GM19452 (cell line): ENCODE measurements around the gene MAGEB17.
"Not testable (repeated sequence)": the region's sequence is repeated elsewhere in the genome, so short reads cannot be mapped to it uniquely, and the experiment has no call there.

Experiments used
- ATAC-seq: cut with Tn5 transposase; IDR thresholded peaks from one replicate; pipeline ENCODE4 v1.9.1; 2021; ENCODE audit not compliant: unreplicated experiment

MAGEB17 gene

DNA sequence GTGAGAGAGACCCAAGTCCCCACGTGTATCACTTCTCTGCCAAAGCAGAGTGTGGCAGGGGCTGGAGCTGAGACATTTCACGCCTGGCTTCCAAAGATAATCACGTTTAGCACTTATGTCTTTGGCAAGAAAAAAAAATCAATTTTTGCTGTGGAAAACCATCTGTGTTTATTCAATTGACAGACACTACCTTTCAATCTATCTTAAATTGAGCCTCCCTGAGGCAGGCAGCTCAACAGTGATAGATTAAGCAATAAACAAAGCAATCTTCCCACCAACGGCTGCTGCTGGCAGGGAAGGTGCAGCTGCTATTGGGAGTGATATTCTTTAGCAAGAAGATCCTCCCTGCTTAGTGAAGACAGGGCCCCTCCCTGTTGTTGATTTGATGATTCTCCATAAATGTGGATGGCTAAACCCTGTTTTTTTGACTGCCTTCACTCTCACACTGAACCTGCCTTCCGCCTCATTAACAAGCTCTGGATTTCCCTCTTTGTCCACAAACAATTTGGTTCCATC is 11.6 kb upstream of the MAGEB17 start:
- no peak for ATAC-seq

DNA sequence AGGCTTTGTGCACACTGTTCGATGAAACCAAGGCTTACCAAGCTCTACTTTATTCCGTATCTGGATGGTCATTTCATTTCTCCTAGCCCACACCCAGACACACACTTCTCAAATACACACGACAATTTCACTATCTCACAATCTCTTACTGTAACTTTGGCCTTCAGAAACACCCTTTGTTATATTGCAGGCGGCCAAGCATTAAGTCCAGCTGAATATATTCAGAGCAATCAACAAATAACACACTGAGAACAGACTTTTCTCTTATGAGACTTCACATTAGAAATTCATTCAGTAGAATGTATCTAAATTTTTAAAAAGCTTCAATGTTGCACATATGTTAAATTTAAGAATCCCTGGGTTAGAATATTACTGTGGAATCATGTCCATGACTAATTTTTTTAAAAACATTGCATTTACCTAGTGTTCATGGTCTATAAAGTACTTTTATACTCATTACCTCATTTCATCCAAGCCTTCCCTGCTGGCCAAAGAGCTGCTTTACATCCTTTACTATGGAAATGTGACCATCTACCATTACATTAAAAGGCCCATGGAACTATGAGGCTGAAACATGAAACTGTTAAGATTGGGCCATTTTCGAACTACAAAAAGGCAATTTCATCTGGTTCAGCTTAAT is 10.5 kb upstream of the MAGEB17 start:
- ATAC-seq, result no peak

DNA sequence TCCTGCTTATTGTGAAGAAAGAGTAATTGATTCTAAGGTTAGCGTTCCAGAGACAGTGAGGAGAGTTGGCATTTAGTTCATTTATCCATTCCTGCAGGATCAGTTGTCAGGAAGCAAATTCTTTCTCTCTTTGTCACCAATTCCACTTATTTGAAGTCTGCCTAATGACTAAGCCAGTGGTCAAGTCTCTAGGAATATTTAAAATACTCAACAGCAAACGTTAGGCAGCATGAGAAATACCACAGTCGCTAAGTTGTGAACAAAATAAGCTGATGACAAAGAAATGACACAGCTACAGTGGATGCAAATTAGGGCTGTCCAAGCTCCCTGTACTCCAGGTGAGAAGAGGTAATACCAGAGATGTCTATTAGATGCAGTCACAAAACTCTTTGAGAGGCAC is 6.6 kb upstream of the MAGEB17 start:
- ATAC-seq, result no peak

DNA sequence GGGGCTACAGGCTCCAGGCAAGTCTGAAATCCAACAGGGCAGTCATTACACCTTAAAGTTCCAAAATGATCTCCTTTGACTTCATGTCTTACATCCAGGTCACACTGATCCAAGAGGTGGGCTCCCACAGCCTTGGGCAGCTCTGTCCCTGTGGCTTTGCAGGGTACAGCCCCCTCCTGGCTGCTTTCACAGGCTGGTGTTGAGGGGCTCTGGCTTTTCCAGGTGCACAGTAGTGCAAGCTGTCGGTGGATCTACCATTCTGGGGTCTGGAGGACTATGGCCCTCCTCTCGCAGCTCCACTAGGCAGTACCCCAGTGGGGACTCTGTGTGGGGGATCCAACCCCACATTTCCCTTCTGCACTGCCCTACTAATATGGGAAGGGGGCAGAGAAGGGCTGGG is 6.1 kb upstream of the MAGEB17 start:
- not testable (repeated sequence) for ATAC-seq

DNA sequence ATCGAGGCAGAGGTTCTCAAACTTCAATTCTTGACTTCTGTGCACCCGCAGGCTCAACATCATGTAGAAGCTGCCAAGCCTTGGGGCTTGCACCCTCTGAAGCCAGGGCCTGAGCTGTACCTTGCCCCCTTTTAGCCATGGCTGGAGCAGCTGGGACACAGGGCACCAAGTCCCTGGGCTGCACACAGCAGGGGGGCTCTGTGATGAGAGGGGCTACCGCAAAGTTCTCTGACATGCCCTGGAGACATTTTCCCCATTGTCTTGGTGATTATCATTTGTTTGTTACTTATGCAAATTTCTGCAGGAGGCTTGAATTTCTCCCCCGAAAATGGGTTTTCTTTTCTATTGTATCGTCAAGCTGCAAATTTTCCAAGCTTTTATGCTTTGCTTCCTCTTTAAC is 4.9 kb upstream of the MAGEB17 start:
- ATAC-seq, result no peak

DNA sequence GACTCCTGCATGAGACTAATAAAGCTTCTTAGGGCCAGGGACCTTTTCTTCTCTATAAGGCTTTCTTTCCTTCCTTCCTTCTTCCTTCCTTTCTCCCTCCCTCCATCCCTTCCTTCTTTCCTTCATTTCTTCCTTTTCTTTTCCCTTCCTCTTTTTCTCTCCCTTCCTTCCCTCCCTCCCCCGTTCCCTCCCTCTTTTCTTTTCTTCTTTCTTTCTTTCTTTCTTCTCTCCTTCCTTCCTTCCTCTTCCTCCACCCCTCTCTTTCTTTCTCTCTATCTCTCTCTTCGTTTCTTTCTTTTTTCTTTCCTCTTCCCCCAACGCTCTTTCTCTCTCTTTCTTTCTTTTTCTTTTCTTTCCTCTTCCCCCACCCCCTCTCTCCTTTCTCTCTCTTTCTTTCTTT is 2.5 kb upstream of the MAGEB17 start:
- no peak for ATAC-seq

DNA sequence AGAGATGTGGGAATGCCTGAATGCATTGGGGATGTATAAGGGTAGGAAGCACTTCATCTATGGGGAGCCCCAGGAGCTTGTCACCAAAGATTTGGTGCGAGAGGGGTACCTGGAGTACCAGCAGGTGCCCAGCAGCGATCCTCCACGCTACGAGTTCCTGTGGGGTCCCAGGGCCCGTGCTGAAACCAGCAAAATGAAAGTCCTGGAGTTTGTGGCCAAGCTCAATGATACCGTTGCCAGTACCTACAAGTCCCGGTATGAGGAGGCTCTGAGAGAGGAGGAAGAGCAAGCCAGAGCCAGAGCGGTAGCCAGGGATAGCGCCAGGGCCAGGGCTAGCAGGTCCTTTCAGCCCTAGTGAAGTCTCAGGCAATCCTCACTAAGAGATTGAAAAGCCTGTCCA is 3.8 kb downstream of the MAGEB17 start:
- ATAC-seq, result no peak

- ATAC-seq, result no peak
Measured at GRCh38 chrX:16171944-16172343, 4.7 kb downstream of the MAGEB17 start.

DNA sequence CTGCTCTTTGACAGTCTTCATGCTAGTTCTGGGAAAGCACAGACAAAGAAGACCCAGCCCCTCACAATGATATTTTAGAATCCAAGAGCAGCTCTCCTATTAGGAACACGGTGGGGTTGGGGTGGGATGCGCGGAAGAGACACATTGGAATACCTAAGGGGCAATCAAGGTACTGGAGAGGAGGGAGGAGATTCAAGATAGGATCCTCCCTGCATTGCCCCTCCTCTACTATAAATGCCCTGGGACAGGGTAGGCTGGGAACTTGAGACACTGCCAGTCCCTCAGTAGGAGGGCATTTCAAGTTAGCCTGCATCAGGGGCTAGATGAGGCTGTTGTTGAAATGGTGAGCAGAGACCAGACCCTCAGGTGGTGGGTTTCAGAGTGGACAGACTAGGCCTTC is 5.1 kb downstream of the MAGEB17 start:
- no peak for ATAC-seq

DNA sequence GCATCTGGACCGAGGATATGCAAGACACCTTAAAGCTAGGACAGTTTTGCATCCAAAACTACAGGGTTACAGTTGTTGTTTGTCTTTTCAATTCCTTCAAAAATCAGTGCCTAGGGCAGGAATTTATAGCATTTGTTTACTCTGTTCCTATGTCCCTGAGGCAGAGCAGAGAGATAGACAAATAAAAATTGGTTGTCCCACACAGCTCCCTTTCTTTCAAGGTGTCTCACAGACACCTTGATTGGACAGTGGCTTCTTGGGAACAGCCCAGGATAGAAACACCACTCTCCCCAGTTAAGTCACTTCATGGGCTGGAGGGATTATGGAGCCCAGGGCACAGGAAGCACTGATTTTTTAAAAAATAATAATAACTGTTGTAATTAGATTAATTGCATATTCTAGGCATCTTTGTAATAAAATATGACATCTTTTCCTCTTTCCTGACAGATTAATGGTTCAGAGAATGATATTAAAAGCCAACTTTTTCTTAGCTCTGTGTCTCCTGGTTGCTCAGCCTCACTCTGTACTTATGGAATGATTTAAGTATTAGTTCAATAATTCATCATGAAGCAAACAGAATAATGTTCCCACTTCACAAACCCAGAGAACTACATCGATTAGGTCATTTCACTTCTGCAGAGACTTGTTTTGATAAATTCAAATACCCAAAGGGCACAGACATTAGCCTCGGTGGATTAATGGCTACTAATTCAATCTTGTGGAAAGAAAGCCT is 8.2 kb downstream of the MAGEB17 start:
- ATAC-seq, result no peak

GRCh38 chrX:16177260-16177659 is 10.0 kb downstream of the MAGEB17 start:
- no peak for ATAC-seq

DNA sequence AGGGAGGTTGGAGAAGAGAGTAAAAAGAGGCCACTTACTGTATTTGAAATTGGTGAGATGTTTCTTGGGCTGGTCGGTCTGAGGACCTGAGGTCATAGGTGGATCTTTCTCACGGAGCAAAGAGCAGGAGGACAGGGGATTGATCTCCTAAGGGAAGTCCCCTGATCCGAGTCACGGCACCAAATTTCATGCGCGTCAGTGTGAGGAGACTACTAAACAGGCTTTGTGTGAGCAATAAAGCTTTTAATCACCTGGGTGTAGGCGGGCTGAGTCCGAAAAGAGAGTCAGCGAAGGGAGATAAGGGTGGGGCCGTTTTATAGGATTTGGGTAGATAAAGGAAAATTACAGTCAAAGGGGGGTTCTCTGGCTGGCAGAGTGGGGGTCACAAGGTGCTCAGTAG is 16.6 kb downstream of the MAGEB17 start:
- not testable (repeated sequence) for ATAC-seq

DNA sequence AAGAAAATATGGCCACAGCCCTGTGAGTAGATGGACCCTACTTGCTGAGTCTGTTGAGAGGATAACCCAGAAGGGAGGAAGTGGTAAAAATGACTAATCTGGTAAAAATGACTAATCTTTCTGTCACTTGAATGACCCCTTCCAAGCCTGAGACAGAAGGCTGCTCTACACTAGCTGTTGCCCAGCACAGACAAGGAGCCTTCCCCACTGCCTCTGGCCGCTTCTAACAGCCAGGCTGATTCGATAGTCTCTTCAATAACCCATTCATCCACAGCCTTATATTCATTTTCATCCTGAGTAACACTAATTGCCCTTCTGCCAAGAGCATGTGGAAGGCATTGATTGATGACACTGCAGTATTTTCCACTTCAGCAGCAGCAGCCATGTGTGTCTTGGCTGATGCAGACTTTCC is 18.4 kb downstream of the MAGEB17 start:
- ATAC-seq, result peak; percentile 98

DNA sequence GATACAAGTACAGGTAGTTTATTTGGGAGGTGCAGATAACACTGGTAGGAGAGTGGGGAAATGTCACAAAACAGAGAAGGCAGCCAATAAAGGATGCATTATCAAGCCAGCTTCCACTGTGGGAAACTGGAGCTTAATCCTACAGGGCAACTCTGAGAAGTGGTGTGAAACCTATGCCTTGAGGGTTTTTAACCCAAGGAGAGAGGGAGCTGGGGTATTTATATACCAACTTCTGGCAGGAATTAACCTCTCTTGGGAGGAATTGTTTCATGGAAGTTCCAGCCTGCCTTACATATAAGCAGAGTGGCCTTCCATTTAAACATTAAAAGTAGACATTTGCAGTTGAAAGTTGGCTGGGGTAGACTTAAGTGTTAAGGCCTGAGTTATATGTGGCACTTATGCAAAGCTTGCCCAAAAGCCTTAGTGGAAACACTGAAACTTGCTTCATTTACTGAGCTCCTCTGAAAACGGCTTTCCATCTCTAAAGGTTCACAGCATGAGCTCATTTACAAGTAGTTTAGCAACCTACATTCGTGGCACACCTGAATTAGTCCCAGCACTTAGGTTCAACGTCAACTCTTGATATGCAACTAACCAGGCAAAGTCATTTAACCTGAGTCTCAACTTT is 19.2 kb downstream of the MAGEB17 start:
- ATAC-seq, result no peak

GRCh38 chrX:16187024-16187760 is 19.9 kb downstream of the MAGEB17 start:
- ATAC-seq, result no peak

GRCh38 chrX:16188687-16189086 is 21.4 kb downstream of the MAGEB17 start:
- no peak for ATAC-seq

GRCh38 chrX:16191605-16192004 is 24.3 kb downstream of the MAGEB17 start:
- no peak for ATAC-seq

DNA sequence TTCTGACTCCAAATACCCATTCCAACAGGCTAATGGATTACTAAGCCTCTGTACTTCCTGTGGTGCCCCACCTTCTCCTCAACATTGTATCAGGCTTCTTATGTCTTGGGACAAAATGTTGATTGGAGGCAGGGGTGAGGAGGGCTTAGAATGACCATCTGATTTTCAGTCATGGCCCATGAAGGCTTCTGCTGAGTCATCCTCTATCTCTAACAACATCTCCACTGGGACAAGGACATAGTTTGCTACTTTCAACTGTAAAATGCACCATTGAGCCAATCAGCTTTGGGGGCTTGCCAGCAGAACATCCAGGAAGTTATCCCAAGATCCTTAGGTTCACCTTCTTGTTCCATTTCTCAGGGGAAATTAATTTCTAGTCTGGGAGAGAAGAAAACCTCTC is 29.5 kb downstream of the MAGEB17 start:
- no peak for ATAC-seq

DNA sequence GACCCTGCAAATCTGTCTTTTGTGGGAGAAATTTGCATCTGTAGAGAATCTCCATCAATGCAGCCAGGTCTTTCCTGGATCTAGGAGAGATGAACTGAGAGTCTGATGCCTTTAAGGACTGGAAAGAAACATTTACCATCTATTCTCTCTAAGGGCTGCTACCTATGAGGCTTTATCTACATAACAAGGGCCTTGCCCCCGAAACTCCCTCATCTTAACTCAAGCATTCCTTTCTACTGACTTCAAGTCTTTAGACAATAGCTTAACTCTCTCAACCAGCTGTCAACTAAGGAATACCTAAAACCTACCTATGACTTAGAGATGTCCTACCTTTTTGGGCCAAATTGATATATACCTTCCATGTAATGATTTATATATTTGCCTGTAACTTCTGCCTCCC is 32.1 kb downstream of the MAGEB17 start:
- ATAC-seq, result no peak

DNA sequence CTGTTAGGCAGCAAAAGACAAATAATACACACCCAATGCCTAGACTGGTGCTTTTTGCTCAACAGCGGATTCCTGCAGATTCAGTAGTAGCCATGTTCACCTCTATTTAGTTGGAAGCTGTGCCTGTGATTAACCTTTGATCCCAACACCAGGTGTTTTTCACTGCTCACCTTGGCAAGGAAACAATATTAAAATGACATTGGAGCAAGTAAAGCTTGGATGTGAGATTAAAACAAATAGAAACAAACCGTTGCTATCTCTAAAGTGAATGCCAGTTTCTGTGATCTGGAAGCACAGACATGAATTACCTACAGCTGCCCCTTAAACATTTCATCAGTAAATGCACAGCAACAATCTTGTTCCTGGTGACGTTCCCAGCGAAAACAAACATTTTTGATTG is 35.7 kb downstream of the MAGEB17 start:
- no peak for ATAC-seq

- ATAC-seq, result no peak
Measured at GRCh38 chrX:16204538-16204937, 37.3 kb downstream of the MAGEB17 start.
